ENCODE measurements around the gene TMEM74B. TPM values are rescaled to one million over a fixed set of nuclear protein-coding genes. Genes with fewer than 3 reads are reported as not detected.

TMEM74B gene
- total RNA-seq, 4 donors from 2014 or later = 0.71 to 2.1 (median 1.2) TPM

GRCh38 chr20:1204576-1204975, 19.8 kb upstream of the TMEM74B start:
- Histone ChIP-seq H3K27ac (replicated peaks in 1 of 4) (no peak overlapping the region), H3K9me3 (no peaks in the 10 kb centered on the region), H3K27me3 (peaks cover 0 to 18% (median 0%) of the 10 kb centered on the region in 4 donors), H3K4me3 (no peak overlapping the region), H3K4me1 (no peaks in the 10 kb centered on the region), H3K36me3 (no peaks in the 10 kb centered on the region)
- no peak for DNase-seq (ENCODE audit: extremely low spot score)
- TF ChIP-seq POLR2AphosphoS5 (IDR thresholded peaks at IDR 0.05) = no peak
- no peak for TF ChIP-seq CTCF (IDR thresholded peaks at IDR 0.05)
- no peak for TF ChIP-seq POLR2A (IDR thresholded peaks at IDR 0.05; ENCODE audit: low read depth)
- intact Hi-C loops (cut with DNase I) = no loop called here
- 69% methylated on average over 2 of the region's 2 CpGs for WGBS

DNA sequence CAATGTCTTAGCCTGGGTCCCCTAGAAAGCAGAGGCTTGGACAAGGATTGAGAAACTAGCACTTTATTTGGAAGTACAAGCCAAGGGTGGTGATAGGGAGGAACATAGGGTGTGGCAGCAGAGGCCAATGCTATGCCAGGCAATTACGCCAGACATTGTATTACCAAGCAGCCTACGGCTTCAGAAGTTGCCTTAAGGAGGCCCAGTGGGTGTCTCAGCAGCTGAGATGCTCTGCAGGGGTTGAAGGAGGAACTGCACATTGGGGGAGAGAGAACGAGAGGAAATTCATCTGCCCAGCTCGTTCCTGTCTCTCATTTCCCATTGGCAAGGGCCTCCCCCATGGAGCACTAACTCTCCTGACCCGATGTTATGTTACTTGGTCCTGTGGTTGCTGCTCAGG, 19.3 kb upstream of the TMEM74B start:
- TF ChIP-seq EP300 (IDR thresholded peaks at IDR 0.05) (no peak), POLR2AphosphoS5 (IDR thresholded peaks at IDR 0.05) (no peak), CTCF (IDR thresholded peaks at IDR 0.05) (no peak), POLR2A (IDR thresholded peaks at IDR 0.05; ENCODE audit: low read depth) (no peak)
- Histone ChIP-seq H3K27me3 (peaks cover 0 to 13% (median 0%) of the 10 kb centered on the region in 4 donors), H3K9me3 (no peaks in the 10 kb centered on the region), H3K36me3 (no peaks in the 10 kb centered on the region), H3K27ac (replicated peaks in 1 of 4) (no peak overlapping the region), H3K4me1 (no peaks in the 10 kb centered on the region), H3K4me3 (no peak overlapping the region)
- DNase-seq (ENCODE audit: extremely low spot score) = no peak
- intact Hi-C loops (cut with DNase I) = no loop called here
- WGBS = 62% methylated on average over 5 of the region's 5 CpGs

GRCh38 chr20:1203630-1204029, 18.8 kb upstream of the TMEM74B start:
- Histone ChIP-seq H3K4me1 (no peaks in the 10 kb centered on the region), H3K27ac (replicated peaks in 1 of 4) (no peak overlapping the region), H3K4me3 (no peak overlapping the region), H3K9me3 (no peaks in the 10 kb centered on the region), H3K27me3 (peaks cover 0 to 13% (median 0%) of the 10 kb centered on the region in 4 donors), H3K36me3 (no peaks in the 10 kb centered on the region)
- 85% methylated on average over 5 of the region's 5 CpGs for WGBS
- no peak for DNase-seq (ENCODE audit: extremely low spot score)
- no peak for TF ChIP-seq POLR2AphosphoS5 (IDR thresholded peaks at IDR 0.05)
- no peak for TF ChIP-seq EP300 (IDR thresholded peaks at IDR 0.05)
- TF ChIP-seq CTCF (IDR thresholded peaks at IDR 0.05) = no peak
- TF ChIP-seq POLR2A (IDR thresholded peaks at IDR 0.05; ENCODE audit: low read depth) = no peak
- intact Hi-C loops (cut with DNase I) = no loop called here

DNA sequence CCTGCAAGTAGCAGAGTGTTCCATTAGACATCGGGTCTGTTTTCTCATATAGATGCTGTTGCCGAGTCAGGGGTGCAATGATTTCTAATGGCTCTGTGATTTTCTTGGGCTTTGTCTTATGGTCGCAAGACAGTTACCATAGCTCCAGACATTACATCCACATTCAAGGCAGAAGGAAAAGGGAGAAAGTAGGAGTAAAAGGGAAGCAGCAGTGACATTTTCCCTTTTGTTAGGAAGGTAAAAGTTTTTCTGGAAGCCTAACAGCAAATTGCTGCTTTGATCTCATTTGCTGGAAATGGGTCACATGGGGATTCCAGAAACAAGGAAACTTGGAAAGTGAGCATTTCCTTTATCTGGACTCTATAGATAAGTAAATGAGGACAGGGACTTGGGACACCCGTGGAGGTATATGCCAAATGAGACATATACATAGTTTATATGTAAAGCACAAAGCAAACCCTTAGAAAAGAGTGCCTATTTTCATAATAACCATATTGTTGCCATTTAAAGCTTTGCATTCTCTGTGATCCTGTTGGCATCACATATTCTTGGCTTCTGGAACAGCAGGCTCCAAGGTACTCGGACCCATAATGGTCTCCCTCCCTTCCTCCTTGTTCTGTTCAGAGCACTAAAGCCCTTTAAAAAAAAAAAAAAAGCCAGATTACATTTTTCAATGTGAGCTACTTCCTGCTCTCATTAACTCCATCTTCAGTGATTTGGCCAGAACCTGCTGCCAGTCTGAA, 18.2 kb upstream of the TMEM74B start, which contains the start of gene C20orf202:
TSS of gene C20orf202 (plus strand) at position 693 of the 743 bp plus-strand sequence. CDS start 132 bp downstream, outside the sequence.
- 76% methylated on average over 5 of the region's 5 CpGs for WGBS
- Histone ChIP-seq H3K4me1 (no peaks in the 10 kb centered on the region), H3K27me3 (peaks cover 0 to 10% (median 0%) of the 10 kb centered on the region in 4 donors), H3K36me3 (no peaks in the 10 kb centered on the region), H3K9me3 (no peaks in the 10 kb centered on the region), H3K4me3 (no peak within 1 kb of the TSS), H3K27ac (replicated peaks in 1 of 4) (no peak within 1 kb of the TSS)
- DNase-seq (ENCODE audit: extremely low spot score) = no peak
- TF ChIP-seq POLR2AphosphoS5 (IDR thresholded peaks at IDR 0.05) (no peak), EP300 (IDR thresholded peaks at IDR 0.05) (no peak), CTCF (IDR thresholded peaks at IDR 0.05) (no peak), POLR2A (IDR thresholded peaks at IDR 0.05; ENCODE audit: low read depth) (no peak)
- intact Hi-C loops (cut with DNase I) = no loop called here
